Trophoblast cell (in vitro differentiated cells and primary cell): ENCODE data around the gene MXRA8.
A peak's percentile ranks its signal among the peaks of the same experiment; 100 is the strongest.

Experiments used
- DNase-seq, 2 donors: peaks; one replicate each; pipeline ENCODE4 v3.0.0-alpha.2; 2016
- H2AFZ ChIP-seq: 2 replicates; pipeline ENCODE4 v1.6.1; 2013; ENCODE audit warnings: low read length, moderate library complexity, mild to moderate bottlenecking; ENCODE audit not compliant: insufficient read depth, poor library complexity
- H2AK5ac ChIP-seq: 2 replicates; pipeline ENCODE4 v1.6.1; 2013; ENCODE audit warnings: mild to moderate bottlenecking, low read length
- H2BK120ac ChIP-seq: 2 replicates; pipeline ENCODE4 v1.6.1; 2013; ENCODE audit warnings: low read length, mild to moderate bottlenecking, moderate library complexity; ENCODE audit not compliant: insufficient read depth, poor library complexity
- H2BK12ac ChIP-seq: 2 replicates; pipeline ENCODE4 v1.6.1; 2013; ENCODE audit warnings: mild to moderate bottlenecking, low read length, moderate library complexity
- H2BK5ac ChIP-seq: 2 replicates; pipeline ENCODE4 v1.6.1; 2013; ENCODE audit warnings: low read length, low read depth, moderate library complexity, mild to moderate bottlenecking; ENCODE audit not compliant: poor library complexity
- H3K14ac ChIP-seq: 2 replicates; pipeline ENCODE4 v1.6.1; 2013; ENCODE audit warnings: mild to moderate bottlenecking, low read length
- H3K18ac ChIP-seq: 2 replicates; pipeline ENCODE4 v1.6.1; 2013; ENCODE audit warnings: mild to moderate bottlenecking, low read length
- H3K23ac ChIP-seq: 2 replicates; pipeline ENCODE4 v1.6.1; 2013; ENCODE audit warnings: low read length
- H3K27ac ChIP-seq: 2 replicates; pipeline ENCODE4 v1.5.1; 2013; ENCODE audit warnings: low read depth, mild to moderate bottlenecking, inconsistent platforms, low read length, moderate library complexity
- H3K27me3 ChIP-seq: 2 replicates; pipeline ENCODE4 v1.6.1; 2013; ENCODE audit warnings: inconsistent platforms, mild to moderate bottlenecking, low read length, moderate library complexity; ENCODE audit not compliant: insufficient read depth
- H3K36me3 ChIP-seq, 2 experiments: 1 replicate in 1 of 2; 2 replicates in 1 of 2; pipeline ENCODE4 v1.6.1; 2013; ENCODE audit warnings: low read length in 2 of 2, mild to moderate bottlenecking in 2 of 2, moderate library complexity in 1 of 2; ENCODE audit not compliant: insufficient read depth in 2 of 2, control insufficient read depth in 1 of 2
- H3K4ac ChIP-seq: 2 replicates; pipeline ENCODE4 v1.6.1; 2013; ENCODE audit warnings: low read depth, mild to moderate bottlenecking, low read length, moderate library complexity
- H3K4me1 ChIP-seq, 2 experiments: 1 replicate in 1 of 2; 2 replicates in 1 of 2; pipeline ENCODE4 v1.6.1; 2013; ENCODE audit warnings: low read length in 2 of 2, mild to moderate bottlenecking in 2 of 2, moderate library complexity in 1 of 2; ENCODE audit not compliant: insufficient read depth in 2 of 2, control insufficient read depth in 1 of 2
- H3K4me2 ChIP-seq: 2 replicates; pipeline ENCODE4 v1.6.1; 2013; ENCODE audit warnings: inconsistent platforms, mild to moderate bottlenecking, low read length, moderate library complexity
- H3K4me3 ChIP-seq: 2 replicates; pipeline ENCODE4 v1.5.1; 2013; ENCODE audit warnings: mild to moderate bottlenecking, low read depth, low read length, inconsistent platforms
- H3K79me1 ChIP-seq: one replicate; pipeline ENCODE4 v1.6.1; 2013; ENCODE audit warnings: low read length
- H3K79me2 ChIP-seq: 2 replicates; pipeline ENCODE4 v1.6.1; 2013; ENCODE audit warnings: low read length, mild to moderate bottlenecking; ENCODE audit not compliant: control insufficient read depth, insufficient read depth, poor library complexity
- H3K9ac ChIP-seq: 2 replicates; pipeline ENCODE4 v1.6.1; 2013; ENCODE audit warnings: mild to moderate bottlenecking, low read length
- H3K9me3 ChIP-seq: 2 replicates; pipeline ENCODE4 v1.6.1; 2013; ENCODE audit warnings: low read depth, mild to moderate bottlenecking, control low read depth, inconsistent platforms, low read length; ENCODE audit not compliant: insufficient read depth
- H4K12ac ChIP-seq: 2 replicates; pipeline ENCODE4 v1.6.1; 2013; ENCODE audit warnings: low read depth, mild to moderate bottlenecking, low read length, moderate library complexity
- H4K8ac ChIP-seq: 2 replicates; pipeline ENCODE4 v1.6.1; 2013; ENCODE audit warnings: low read depth, mild to moderate bottlenecking, low read length, moderate library complexity
- H4K91ac ChIP-seq: one replicate; pipeline ENCODE4 v1.6.1; 2013; ENCODE audit warnings: low read depth, mild to moderate bottlenecking, low read length, moderate library complexity
- WGBS: extraction: QIAGEN DNeasy Blood & Tissue Kit; methylation state at CpG from one replicate; pipeline ENCODE4 v1.1.7; 2013; ENCODE audit warnings: missing lambda C conversion rate; ENCODE audit not compliant: insufficient read length, insufficient coverage; ENCODE audit errors: extremely low coverage; 5-methylcytosine and 5-hydroxymethylcytosine counted together

The MXRA8 gene

DNA sequence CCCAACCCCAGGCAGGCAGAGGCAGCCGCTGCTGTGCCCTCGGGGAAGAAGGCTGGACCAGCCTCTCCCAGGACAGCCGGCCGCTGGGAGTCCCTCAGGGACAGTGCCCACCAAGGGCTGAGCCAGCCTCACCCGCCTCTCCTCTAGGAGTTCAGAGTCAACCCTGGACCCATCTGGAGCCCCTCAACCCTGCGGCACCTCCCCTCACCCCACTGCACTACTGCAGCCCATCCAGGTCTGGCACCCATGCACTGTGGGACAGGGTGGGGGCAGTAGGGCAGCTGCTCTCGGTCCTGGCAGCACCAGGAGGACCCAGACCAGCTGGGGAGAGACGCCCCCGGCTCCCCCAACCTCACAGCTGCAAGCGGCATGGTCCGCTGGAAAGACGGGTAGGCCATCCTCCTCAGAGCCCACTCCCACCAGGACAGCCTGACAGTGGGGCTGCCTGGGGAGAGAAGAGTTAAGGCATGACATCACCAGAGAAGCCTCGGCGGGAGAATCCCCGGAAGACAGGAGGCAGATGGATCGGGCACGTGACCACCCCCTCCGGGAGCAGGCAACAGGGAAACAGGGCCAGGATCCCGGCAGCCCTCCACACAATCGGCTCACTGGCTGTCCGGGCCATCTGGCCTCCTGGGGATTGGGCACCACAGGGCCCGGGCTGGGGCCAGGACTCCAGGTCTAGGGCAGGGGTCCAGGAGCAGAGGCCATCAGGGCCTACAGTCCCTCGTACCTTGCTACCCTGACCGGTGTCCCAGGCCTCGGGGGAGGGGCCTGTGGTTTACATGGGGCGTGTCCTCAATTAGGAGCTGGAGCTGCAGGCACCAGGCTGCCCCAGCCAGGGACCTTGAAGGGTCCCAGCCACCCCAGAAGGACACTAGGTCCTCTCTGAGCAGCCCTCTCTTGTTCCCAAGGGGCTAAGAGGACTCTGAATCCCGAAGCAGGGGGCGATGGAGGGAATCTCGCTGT lies 53.7 kb downstream of the MXRA8 start:
- Histone ChIP-seq H3K27ac (peak overlapping the region; percentile 89), H3K14ac (peak overlapping the region; percentile 60), H3K9me3 (peaks cover under 1% of the 10 kb centered on the region), H3K36me3 (peaks cover 1 to 6% of the 10 kb centered on the region in 2 experiments), H2BK5ac (peak overlapping the region; percentile 73), H2BK120ac (peak overlapping the region; percentile 62), H4K12ac (peak overlapping the region; percentile 51), H3K79me1 (peaks cover 28% of the 10 kb centered on the region), H3K27me3 (no peaks in the 10 kb centered on the region), H3K4me1 (peaks cover 40 to 44% of the 10 kb centered on the region in 2 experiments), H3K79me2 (peaks cover 25% of the 10 kb centered on the region), H2AK5ac (peak overlapping the region; percentile 77), H4K8ac (peak overlapping the region; percentile 77), H3K4me3 (no peak overlapping the region), H2AFZ (peak overlapping the region; percentile 50), H3K23ac (no peak overlapping the region), H2BK12ac (peak overlapping the region; percentile 44), H3K4me2 (peak overlapping the region; percentile 50), H4K91ac (peak overlapping the region; percentile 84), H3K18ac (peak overlapping the region; percentile 66), H3K4ac (peak overlapping the region; percentile 63), H3K9ac (no peak overlapping the region)
- DNase-seq = peak; percentile 55 to 64
- no CpG with 5 or more reads among the region's 29 CpGs for WGBS

DNA sequence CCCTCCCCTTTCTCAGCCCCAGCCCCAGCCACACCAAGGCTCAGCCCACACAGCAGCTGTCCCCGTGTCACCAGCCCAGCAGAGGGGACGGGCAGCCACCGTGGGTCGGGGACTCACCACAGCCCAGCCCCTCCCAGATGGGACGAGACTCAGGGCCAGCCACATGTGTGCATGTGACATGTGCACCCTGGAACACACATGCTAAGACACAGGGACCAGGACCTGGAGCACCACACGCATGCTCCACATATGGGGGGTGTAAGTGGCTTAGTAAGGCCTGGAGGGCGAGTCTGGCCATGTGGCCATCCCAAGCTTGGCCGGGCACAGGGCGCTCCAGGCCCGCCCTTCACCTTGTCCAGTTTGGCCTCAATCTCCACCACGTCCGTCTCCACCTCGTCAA lies 54.6 kb downstream of the MXRA8 start:
- no peak overlapping the region for H2BK120ac ChIP-seq
- no peak overlapping the region for H3K4me3 ChIP-seq
- no peak overlapping the region for H3K23ac ChIP-seq
- no peak overlapping the region for H3K14ac ChIP-seq
- H2AFZ ChIP-seq = no peak overlapping the region
- H3K9ac ChIP-seq = no peak overlapping the region
- H3K18ac ChIP-seq = peak overlapping the region; percentile 39
- H2BK5ac ChIP-seq = no peak overlapping the region
- H4K12ac ChIP-seq = no peak overlapping the region
- H3K79me2 ChIP-seq = peaks cover 17% of the 10 kb centered on the region
- peak overlapping the region; percentile 45 for H2AK5ac ChIP-seq
- DNase-seq = no peak
- H3K4me2 ChIP-seq = no peak overlapping the region
- H3K4ac ChIP-seq = no peak overlapping the region
- peaks cover 35 to 39% of the 10 kb centered on the region in 2 experiments for H3K4me1 ChIP-seq
- no peak overlapping the region for H4K8ac ChIP-seq
- H2BK12ac ChIP-seq = no peak overlapping the region
- H3K79me1 ChIP-seq = peaks cover 22% of the 10 kb centered on the region
- H4K91ac ChIP-seq = peak overlapping the region; percentile 74
- no peaks in the 10 kb centered on the region for H3K27me3 ChIP-seq
- no CpG with 5 or more reads among the region's 13 CpGs for WGBS
- H3K9me3 ChIP-seq = peaks cover 2% of the 10 kb centered on the region
- peaks cover 0 to 3% of the 10 kb centered on the region in 2 experiments for H3K36me3 ChIP-seq
- H3K27ac ChIP-seq = no peak overlapping the region

DNA sequence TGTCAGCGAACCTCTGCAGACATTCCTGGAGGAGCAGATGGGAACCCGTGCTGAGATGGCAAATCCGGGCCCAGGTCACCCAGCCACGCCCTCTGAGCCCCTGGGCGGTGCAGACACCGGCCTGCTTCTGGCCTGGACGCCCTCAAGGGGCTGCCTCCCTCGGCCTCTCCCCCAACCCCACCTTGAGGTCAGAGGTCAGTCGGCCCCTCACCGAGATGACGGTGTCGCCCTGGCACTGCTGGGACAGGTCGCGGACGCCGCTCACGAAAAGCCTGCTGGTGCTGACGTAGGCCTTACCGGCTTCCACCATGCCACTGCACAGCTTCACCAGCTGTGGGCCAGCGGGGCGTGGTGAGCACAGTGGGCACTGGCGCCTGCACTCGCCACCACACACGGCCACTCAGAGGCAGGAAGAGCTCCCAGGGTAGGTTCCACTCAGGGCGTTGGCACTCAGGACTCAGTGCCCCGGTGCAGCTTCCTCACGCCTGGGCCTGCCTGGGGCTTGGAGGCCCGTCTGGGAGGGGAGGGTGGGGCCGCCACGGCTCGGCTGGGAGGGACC lies 55.3 kb downstream of the MXRA8 start:
- Histone ChIP-seq H4K12ac (no peak overlapping the region), H3K4me1 (peaks cover 35 to 39% of the 10 kb centered on the region in 2 experiments), H4K8ac (no peak overlapping the region), H2AFZ (no peak overlapping the region), H3K23ac (no peak overlapping the region), H3K27ac (no peak overlapping the region), H3K4ac (no peak overlapping the region), H3K36me3 (peaks cover 2 to 4% of the 10 kb centered on the region in 2 experiments), H2BK120ac (no peak overlapping the region), H3K14ac (no peak overlapping the region), H2AK5ac (peak overlapping the region; percentile 16), H3K4me3 (no peak overlapping the region), H4K91ac (no peak overlapping the region), H2BK12ac (no peak overlapping the region), H3K4me2 (no peak overlapping the region), H3K27me3 (no peaks in the 10 kb centered on the region), H3K9ac (no peak overlapping the region), H3K9me3 (peaks cover 2% of the 10 kb centered on the region), H2BK5ac (no peak overlapping the region), H3K79me2 (peaks cover 12% of the 10 kb centered on the region), H3K18ac (peak overlapping the region; percentile 45), H3K79me1 (peaks cover 17% of the 10 kb centered on the region)
- WGBS = no CpG with 5 or more reads among the region's 31 CpGs
- DNase-seq = no peak
